Gastroesophageal sphincter (tissue), 4 donors: ENCODE data around the gene CARD11. TPM values are rescaled to one million over a fixed set of nuclear protein-coding genes. Genes with fewer than 3 reads are reported as not detected.

Experiments used
- ATAC-seq: fragments of 150-250 bp; one replicate; pipeline ENCODE4 v1.9.1; 2016; ENCODE audit warnings: mild to moderate bottlenecking, moderate library complexity
- H3K27ac ChIP-seq, 4 donors: fragments of 200-600 bp; sonication (generic) in 3 of 4; 1 replicate in 3 of 4; 2 replicates in 1 of 4; pipeline ENCODE4 v1.5.1; 2016 to 2019
- H3K27me3 ChIP-seq: fragments of 200-600 bp; sonication (generic); one replicate; pipeline ENCODE4 v1.5.1; 2019
- H3K36me3 ChIP-seq, 2 donors: fragments of 200-600 bp; sonication (generic); one replicate each; pipeline ENCODE4 v1.5.1; 2019; ENCODE audit warnings: control low read depth in 1 of 2
- H3K4me1 ChIP-seq, 3 donors: fragments of 200-600 bp; sonication (generic); 1 replicate in 2 of 3; 2 replicates in 1 of 3; pipeline ENCODE4 v1.5.1; 2016 to 2019; ENCODE audit warnings: control low read depth in 2 of 3
- H3K4me3 ChIP-seq, 2 donors: fragments of 200-600 bp; sonication (generic); one replicate each; pipeline ENCODE4 v1.5.1; 2019; ENCODE audit warnings: mild to moderate bottlenecking in 1 of 2, moderate library complexity in 1 of 2
- H3K9me3 ChIP-seq, 3 donors: fragments of 200-600 bp; sonication (generic); one replicate each; pipeline ENCODE4 v1.5.1; 2017 to 2019; ENCODE audit warnings: control low read depth in 2 of 3
- CTCF ChIP-seq, 4 experiments: fragments of 200-600 bp in 2 of 4; fragments of 450-650 bp in 2 of 4; sonication (generic) in 1 of 4; IDR thresholded peaks; one replicate each; pipeline ENCODE4 v1.5.1; 2017 to 2019; ENCODE audit warnings: antibody characterized with exemption in 4 of 4, mild to moderate bottlenecking in 2 of 4, moderate library complexity in 2 of 4
- EP300 ChIP-seq: sonication (generic); formaldehyde crosslinking; IDR thresholded peaks from one replicate; pipeline ENCODE4 v1.6.1; 2017; ENCODE audit warnings: antibody characterized with exemption, mild to moderate bottlenecking
- POLR2A ChIP-seq, 2 donors: fragments of 450-650 bp; IDR thresholded peaks; one replicate each; pipeline ENCODE4 v1.6.1; 2017; ENCODE audit warnings: antibody characterized with exemption in 2 of 2, mild to moderate bottlenecking in 2 of 2, moderate library complexity in 1 of 2
- POLR2AphosphoS5 ChIP-seq: sonication (generic); formaldehyde crosslinking; IDR thresholded peaks from one replicate; pipeline ENCODE4 v1.6.1; 2017; ENCODE audit warnings: antibody characterized with exemption
- WGBS, 2 donors: methylation state at CpG; one replicate each; pipeline ENCODE4 v1.1.5; 2018; ENCODE audit warnings: low coverage in 1 of 2; 5-methylcytosine and 5-hydroxymethylcytosine counted together
- total RNA-seq, 4 donors: library from RNA; depleted of rRNA; stranded (reverse); fragments of >200 nt; gene quantifications; one replicate each; pipeline ENCODE4 v1.1.0, GENCODE V29; 2016

CARD11 gene
- total RNA-seq, 4 donors from 2014 or later, result 0.27 to 0.67 (median 0.45) TPM

GRCh38 chr7:3013975-3014792, 29.5 kb downstream of the CARD11 start:
- Histone ChIP-seq H3K4me1 (no peaks in the 10 kb centered on the region), H3K27ac (no peak overlapping the region), H3K9me3 (peaks cover 0 to 22% (median 0%) of the 10 kb centered on the region in 3 donors), H3K27me3 (no peaks in the 10 kb centered on the region), H3K4me3 (no peak overlapping the region), H3K36me3 (no peaks in the 10 kb centered on the region)
- ATAC-seq, result no peak
- TF ChIP-seq CTCF (IDR thresholded peaks at IDR 0.05) (no peak), EP300 (no peak), POLR2AphosphoS5 (no peak), POLR2A (IDR thresholded peaks at IDR 0.05) (no peak)
- 96% methylated on average over 10 of the region's 23 CpGs; no CpG with 5 or more reads in 1 of the 2 donors for WGBS, 2 donors

GRCh38 chr7:3011211-3011852, 32.3 kb downstream of the CARD11 start:
- H3K27me3 ChIP-seq, result no peaks in the 10 kb centered on the region
- ATAC-seq, result no peak
- H3K27ac ChIP-seq, result no peak overlapping the region
- H3K9me3 ChIP-seq, result peaks cover 0 to 20% (median 0%) of the 10 kb centered on the region in 3 donors
- H3K36me3 ChIP-seq, result no peaks in the 10 kb centered on the region
- WGBS, 2 donors, result 68 to 76% methylated on average over 5 of the region's 5 CpGs
- no peaks in the 10 kb centered on the region for H3K4me1 ChIP-seq
- H3K4me3 ChIP-seq, result no peak overlapping the region
- TF ChIP-seq POLR2AphosphoS5, result no peak
- no peak for TF ChIP-seq CTCF (IDR thresholded peaks at IDR 0.05)
- no peak for TF ChIP-seq POLR2A (IDR thresholded peaks at IDR 0.05)
- TF ChIP-seq EP300, result no peak

GRCh38 chr7:3010161-3010560, 33.5 kb downstream of the CARD11 start:
- Histone ChIP-seq H3K27me3 (peaks cover 5% of the 10 kb centered on the region), H3K4me1 (no peaks in the 10 kb centered on the region), H3K9me3 (peaks cover 0 to 20% (median 0%) of the 10 kb centered on the region in 3 donors), H3K36me3 (no peaks in the 10 kb centered on the region), H3K27ac (no peak overlapping the region), H3K4me3 (no peak overlapping the region)
- no peak for TF ChIP-seq POLR2A (IDR thresholded peaks at IDR 0.05)
- TF ChIP-seq CTCF (IDR thresholded peaks at IDR 0.05), result no peak
- TF ChIP-seq POLR2AphosphoS5, result no peak
- TF ChIP-seq EP300, result no peak
- ATAC-seq, result no peak
- 52 to 76% methylated on average over 2 to 7 of the region's 7 CpGs for WGBS, 2 donors

GRCh38 chr7:3009086-3009485, 34.6 kb downstream of the CARD11 start:
- Histone ChIP-seq H3K36me3 (no peaks in the 10 kb centered on the region), H3K4me3 (no peak overlapping the region), H3K9me3 (peaks cover 0 to 18% (median 0%) of the 10 kb centered on the region in 3 donors), H3K27me3 (peaks cover 6% of the 10 kb centered on the region), H3K27ac (no peak overlapping the region), H3K4me1 (no peaks in the 10 kb centered on the region)
- no peak for TF ChIP-seq POLR2A (IDR thresholded peaks at IDR 0.05)
- no peak for TF ChIP-seq EP300
- WGBS, 2 donors, result 60% methylated on average over 1 of the region's 12 CpGs; no CpG with 5 or more reads in 1 of the 2 donors
- no peak for ATAC-seq

GRCh38 chr7:3008386-3008785, 35.3 kb downstream of the CARD11 start:
- Histone ChIP-seq H3K27me3 (peaks cover 10% of the 10 kb centered on the region), H3K4me1 (no peaks in the 10 kb centered on the region), H3K9me3 (peaks cover 0 to 11% (median 0%) of the 10 kb centered on the region in 3 donors), H3K36me3 (no peaks in the 10 kb centered on the region), H3K27ac (no peak overlapping the region), H3K4me3 (no peak overlapping the region)
- WGBS, 2 donors, result 57% methylated on average over 2 of the region's 2 CpGs; no CpG with 5 or more reads in 1 of the 2 donors
- ATAC-seq, result no peak
- no peak for TF ChIP-seq POLR2A (IDR thresholded peaks at IDR 0.05)
- no peak for TF ChIP-seq CTCF (IDR thresholded peaks at IDR 0.05)
- TF ChIP-seq POLR2AphosphoS5, result no peak
- no peak for TF ChIP-seq EP300
